K562 (cell line): Measurements from ENCODE around the gene SH3RF1.

ENCODE experiments used
- POLR2A ChIP-seq: fragments of 450-650 bp; conservative IDR thresholded peaks from 2 replicates; pipeline ENCODE4 v1.6.1; 2016
- SMARCE1 ChIP-seq: fragments of 450-650 bp; IDR thresholded peaks from 2 replicates; pipeline ENCODE4 v1.7.1; 2016; ENCODE audit warnings: mild to moderate bottlenecking
- ZNF766 ChIP-seq: fragments of 200-800 bp; sonication (Bioruptor generic); conservative IDR thresholded peaks from 2 replicates; pipeline ENCODE4 v1.6.1; 2016; ENCODE audit warnings: missing genetic modification characterization, missing compliant biosample characterization
- TF ChIP-seq, protein P1 (sequence below), 3 experiments: IDR thresholded peaks in 2 of 3; conservative IDR thresholded peaks in 1 of 3; 2 replicates each; pipeline ENCODE4 v1.5.1; 2011 to 2012; ENCODE audit warnings: low read length in 3 of 3, mild to moderate bottlenecking in 3 of 3, control low read depth in 2 of 3, improper control_type of control experiment in 1 of 3, inconsistent platforms in 1 of 3, low read depth in 1 of 3, mixed read lengths in 1 of 3, moderate library complexity in 1 of 3; ENCODE audit not compliant: insufficient read depth in 2 of 3

DNA sequence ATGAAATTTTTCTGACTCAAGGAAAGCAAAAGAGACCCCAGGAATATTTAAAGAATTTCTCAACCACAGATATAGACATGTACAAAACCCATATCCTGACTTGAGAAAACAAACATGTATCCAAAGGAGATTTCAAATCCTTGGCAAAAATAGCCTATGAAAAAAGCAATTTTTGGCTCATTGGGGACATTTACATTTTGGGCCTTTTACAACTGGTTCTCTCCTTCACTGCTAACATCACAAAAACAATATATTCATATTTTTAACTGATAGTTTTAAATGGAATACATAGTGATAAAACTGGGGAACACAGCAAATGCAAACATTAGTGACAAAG, 65.0 kb downstream of the SH3RF1 start:
- TF ChIP-seq, protein P1, sequence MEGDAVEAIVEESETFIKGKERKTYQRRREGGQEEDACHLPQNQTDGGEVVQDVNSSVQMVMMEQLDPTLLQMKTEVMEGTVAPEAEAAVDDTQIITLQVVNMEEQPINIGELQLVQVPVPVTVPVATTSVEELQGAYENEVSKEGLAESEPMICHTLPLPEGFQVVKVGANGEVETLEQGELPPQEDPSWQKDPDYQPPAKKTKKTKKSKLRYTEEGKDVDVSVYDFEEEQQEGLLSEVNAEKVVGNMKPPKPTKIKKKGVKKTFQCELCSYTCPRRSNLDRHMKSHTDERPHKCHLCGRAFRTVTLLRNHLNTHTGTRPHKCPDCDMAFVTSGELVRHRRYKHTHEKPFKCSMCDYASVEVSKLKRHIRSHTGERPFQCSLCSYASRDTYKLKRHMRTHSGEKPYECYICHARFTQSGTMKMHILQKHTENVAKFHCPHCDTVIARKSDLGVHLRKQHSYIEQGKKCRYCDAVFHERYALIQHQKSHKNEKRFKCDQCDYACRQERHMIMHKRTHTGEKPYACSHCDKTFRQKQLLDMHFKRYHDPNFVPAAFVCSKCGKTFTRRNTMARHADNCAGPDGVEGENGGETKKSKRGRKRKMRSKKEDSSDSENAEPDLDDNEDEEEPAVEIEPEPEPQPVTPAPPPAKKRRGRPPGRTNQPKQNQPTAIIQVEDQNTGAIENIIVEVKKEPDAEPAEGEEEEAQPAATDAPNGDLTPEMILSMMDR (IDR thresholded peaks at IDR 0.05 in 2 of 3, conservative IDR thresholded peaks at IDR 0.05 in 1 of 3; ENCODE audit: insufficient read depth in 2 of 3, low read depth in 1 of 3, low read length in 3 of 3): no peak
- TF ChIP-seq ZNF766 (CRISPR knock-in tag) (no peak), SMARCE1 (no peak), POLR2A (no peak)
